ENCODE data around the gene OR8J3.
"Not testable (repeated sequence)": the region's sequence is repeated elsewhere in the genome, so short reads cannot be mapped to it uniquely, and the experiment has no call there.

OR8J3 gene

DNA sequence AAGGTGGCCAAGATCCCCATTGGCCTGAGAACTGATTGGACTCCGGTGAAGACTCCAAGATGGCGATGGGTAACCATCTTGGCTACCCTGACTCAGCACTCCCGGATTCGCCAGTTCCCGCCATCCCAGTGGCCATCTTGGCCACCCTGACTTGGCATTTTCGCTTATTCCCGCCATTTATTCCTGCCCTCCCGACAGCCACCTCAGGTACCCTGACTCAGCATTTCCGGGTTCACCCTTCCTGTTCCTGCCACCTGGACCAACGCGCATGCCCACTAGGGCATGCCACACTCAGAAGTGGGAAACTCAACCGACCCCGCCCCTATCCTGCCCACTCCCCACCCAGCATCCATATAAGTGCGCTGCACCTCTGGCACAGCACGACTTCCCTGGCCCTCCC lies 12.3 kb upstream of the OR8J3 start:
- TF ChIP-seq, protein P1, sequence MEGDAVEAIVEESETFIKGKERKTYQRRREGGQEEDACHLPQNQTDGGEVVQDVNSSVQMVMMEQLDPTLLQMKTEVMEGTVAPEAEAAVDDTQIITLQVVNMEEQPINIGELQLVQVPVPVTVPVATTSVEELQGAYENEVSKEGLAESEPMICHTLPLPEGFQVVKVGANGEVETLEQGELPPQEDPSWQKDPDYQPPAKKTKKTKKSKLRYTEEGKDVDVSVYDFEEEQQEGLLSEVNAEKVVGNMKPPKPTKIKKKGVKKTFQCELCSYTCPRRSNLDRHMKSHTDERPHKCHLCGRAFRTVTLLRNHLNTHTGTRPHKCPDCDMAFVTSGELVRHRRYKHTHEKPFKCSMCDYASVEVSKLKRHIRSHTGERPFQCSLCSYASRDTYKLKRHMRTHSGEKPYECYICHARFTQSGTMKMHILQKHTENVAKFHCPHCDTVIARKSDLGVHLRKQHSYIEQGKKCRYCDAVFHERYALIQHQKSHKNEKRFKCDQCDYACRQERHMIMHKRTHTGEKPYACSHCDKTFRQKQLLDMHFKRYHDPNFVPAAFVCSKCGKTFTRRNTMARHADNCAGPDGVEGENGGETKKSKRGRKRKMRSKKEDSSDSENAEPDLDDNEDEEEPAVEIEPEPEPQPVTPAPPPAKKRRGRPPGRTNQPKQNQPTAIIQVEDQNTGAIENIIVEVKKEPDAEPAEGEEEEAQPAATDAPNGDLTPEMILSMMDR (conservative IDR thresholded peaks at IDR 0.05; ENCODE audit: low read depth, low read length): no peak
- no peak for DNase-seq (ENCODE audit: low read depth)
- H3K4me3 ChIP-seq (ENCODE audit: low read length): no peak overlapping the region

DNA sequence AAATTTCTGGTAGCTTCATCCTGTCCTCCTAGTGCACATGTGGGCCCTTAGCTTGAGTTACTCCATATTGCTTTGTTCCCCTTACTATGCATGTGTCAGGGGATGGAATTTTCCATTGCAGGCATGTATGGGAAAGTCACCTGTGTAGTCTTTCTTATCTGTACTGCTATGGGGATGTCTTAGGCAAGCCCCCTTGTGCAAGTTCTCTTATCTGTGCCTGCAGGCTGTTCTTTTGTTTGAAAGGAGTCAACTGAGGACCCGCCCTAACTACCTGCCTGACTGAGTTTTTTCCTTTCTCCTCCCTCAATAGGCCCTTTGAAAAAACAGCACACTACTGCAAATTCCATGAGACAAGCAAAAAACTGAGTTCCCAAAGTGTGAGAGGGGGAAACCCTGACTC lies 11.4 kb upstream of the OR8J3 start:
- no peak overlapping the region for H3K4me3 ChIP-seq (ENCODE audit: low read length)
- DNase-seq (ENCODE audit: low read depth): no peak
- TF ChIP-seq, protein P1 (conservative IDR thresholded peaks at IDR 0.05; ENCODE audit: low read depth, low read length): no peak

DNA sequence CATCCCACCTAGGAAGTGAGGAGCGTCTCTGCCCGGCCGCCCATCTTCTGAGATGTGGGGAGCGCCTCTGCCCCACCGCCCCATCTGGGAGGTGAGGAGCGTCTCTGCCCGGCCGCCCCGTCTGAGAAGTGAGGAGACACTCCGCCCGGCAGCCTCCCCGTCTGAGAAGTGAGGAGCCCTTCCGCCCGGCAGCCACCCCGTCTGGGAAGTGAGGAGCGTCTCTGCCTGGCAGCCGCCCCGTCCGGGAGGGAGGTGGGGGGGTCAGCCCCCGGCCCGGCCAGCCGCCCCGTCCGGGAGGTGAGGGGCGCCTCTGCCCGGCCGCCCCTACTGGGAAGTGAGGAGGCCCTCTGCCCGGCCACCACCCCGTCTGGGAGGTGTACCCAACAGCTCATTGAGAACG lies 3.7 kb upstream of the OR8J3 start:
- H3K4me3 ChIP-seq (ENCODE audit: low read length); DNase-seq (ENCODE audit: low read depth): not testable (repeated sequence)

DNA sequence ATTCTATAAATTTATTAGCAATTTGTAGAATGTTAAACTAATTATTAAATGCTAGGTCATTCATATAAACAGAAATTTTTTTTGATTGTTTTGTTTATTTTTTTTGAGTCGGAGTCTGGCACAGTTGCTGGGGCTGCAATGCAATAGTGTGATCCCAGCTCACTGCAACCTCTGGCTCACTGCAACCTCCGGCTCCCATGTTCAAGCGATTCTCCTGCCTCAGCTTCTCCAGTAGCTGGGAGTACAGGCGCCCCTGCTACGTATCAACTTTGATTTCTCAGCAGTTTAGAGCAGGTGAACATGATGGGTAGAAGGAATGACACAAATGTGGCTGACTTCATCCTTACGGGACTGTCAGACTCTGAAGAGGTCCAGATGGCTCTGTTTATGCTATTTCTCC lies 17.9 kb downstream of the OR8J3 start, which contains the start of gene OR8H3:
OR8H3 (plus strand) TSS at position 301 of the 400 bp plus-strand sequence; CDS start at position 301, 0 bp downstream.
- DNase-seq (ENCODE audit: low read depth): no peak
- TF ChIP-seq, protein P1 (conservative IDR thresholded peaks at IDR 0.05; ENCODE audit: low read depth, low read length): no peak
- no peak within 1 kb of the TSS for H3K4me3 ChIP-seq (ENCODE audit: low read length)

DNA sequence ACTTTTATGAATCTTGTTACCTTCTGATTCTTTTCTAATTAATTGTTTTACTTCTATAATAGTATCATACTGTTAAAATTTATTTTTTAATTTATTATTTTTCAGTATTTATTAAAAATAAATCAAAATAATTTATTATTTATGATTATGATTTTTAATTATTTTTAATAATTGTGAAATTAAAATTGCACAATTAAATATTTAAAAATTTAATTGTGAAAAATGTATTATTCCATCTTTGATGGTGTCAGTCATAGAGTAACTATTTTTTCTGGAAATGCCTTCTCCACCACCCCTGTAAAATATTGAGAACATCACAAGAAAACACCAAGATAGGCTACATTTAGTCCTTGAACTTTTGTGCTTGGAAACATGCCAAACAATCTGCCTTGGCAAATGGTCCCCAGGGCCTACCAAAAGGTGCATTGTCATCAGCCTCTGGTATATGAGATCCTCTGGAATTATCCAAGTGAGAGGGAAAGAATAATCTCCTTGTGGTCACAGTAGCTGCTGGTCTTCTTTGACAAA lies 36.7 kb downstream of the OR8J3 start, which contains the start of gene OR8H2:
OR8H2 (plus strand) TSS at position 478 of the 528 bp plus-strand sequence. CDS start 1,356 bp downstream, outside the sequence.
- H3K4me3 ChIP-seq (ENCODE audit: low read length): no peak within 1 kb of the TSS
- no peak for DNase-seq (ENCODE audit: low read depth)
- TF ChIP-seq, protein P1 (conservative IDR thresholded peaks at IDR 0.05; ENCODE audit: low read depth, low read length): no peak

DNA sequence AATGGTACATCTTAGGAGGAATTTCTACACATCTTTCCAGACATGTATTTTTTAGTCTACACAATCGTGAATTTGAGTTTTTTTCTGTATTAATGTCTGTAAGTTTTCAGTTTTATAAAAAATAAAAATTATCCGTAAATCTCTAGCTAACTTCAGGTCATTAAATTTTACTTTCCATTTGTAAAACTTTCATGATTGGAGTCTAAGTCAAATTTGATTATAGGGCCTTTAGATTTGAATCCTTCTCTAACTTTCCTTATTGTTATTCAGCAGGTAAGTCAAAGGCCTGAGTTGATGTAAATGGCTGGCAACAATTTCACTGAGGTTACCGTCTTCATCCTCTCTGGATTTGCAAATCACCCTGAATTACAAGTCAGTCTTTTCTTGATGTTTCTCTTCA lies 47.0 kb downstream of the OR8J3 start, which contains the start of gene OR8I2:
OR8I2 (plus strand) TSS at position 301 of the 400 bp plus-strand sequence; CDS start at position 301, 0 bp downstream.
- no peak for DNase-seq (ENCODE audit: low read depth)
- no peak within 1 kb of the TSS for H3K4me3 ChIP-seq (ENCODE audit: low read length)
- TF ChIP-seq, protein P1 (conservative IDR thresholded peaks at IDR 0.05; ENCODE audit: low read depth, low read length): no peak

DNA sequence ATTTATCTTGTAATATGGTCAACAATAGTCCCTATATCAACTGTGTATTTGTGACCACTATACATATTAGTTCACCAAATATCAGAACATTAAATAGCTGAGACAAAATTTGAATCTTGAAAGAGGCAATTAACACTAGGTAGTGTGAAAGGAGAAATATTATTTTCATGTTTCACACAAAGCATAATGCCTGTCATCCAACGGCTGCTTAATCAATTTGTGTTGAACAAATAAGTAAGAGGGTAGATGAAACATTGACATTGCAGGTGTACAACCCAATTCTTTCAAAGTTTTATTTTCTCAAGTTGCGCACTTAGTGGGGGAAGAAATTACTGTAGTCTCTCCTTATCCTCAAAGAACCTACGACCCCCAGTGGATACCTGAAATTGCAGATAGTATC lies 50.3 kb downstream of the OR8J3 start:
- H3K4me3 ChIP-seq (ENCODE audit: low read length): no peak overlapping the region
- TF ChIP-seq, protein P1 (conservative IDR thresholded peaks at IDR 0.05; ENCODE audit: low read depth, low read length): no peak
- DNase-seq (ENCODE audit: low read depth): no peak

Data from retinal pigment epithelial cell (primary cell).